ENCODE data around the gene GAB4.

The GAB4 gene

GRCh38 chr22:16960220-16960883 lies 47.7 kb downstream of the GAB4 start:
- DNase-seq (ENCODE audit: insufficient read length, low spot score), result no peak
- no peak for FAIRE-seq
- TF ChIP-seq SPI1 (IDR thresholded peaks at IDR 0.05; ENCODE audit: low read depth, low read length) (no peak), POLR2A (IDR thresholded peaks at IDR 0.05; ENCODE audit: low read depth, low read length) (no peak), POU2F2 (IDR thresholded peaks at IDR 0.05; ENCODE audit: low read depth, low read length) (no peak), TAF1 (IDR thresholded peaks at IDR 0.05; ENCODE audit: low read depth, low read length) (no peak), PAX5 (IDR thresholded peaks at IDR 0.05; ENCODE audit: insufficient read depth, low read length, severe bottlenecking) (no peak), POLR2AphosphoS5 (IDR thresholded peaks at IDR 0.05; ENCODE audit: low read depth, low read length) (no peak)

GRCh38 chr22:16959345-16959930 lies 48.6 kb downstream of the GAB4 start:
- DNase-seq (ENCODE audit: insufficient read length, low spot score), result no peak
- TF ChIP-seq POU2F2 (IDR thresholded peaks at IDR 0.05; ENCODE audit: low read depth, low read length) (no peak), POLR2AphosphoS5 (IDR thresholded peaks at IDR 0.05; ENCODE audit: low read depth, low read length) (no peak), PAX5 (IDR thresholded peaks at IDR 0.05; ENCODE audit: insufficient read depth, low read length, severe bottlenecking) (no peak), TAF1 (IDR thresholded peaks at IDR 0.05; ENCODE audit: low read depth, low read length) (no peak), POLR2A (IDR thresholded peaks at IDR 0.05; ENCODE audit: low read depth, low read length) (no peak), SPI1 (IDR thresholded peaks at IDR 0.05; ENCODE audit: low read depth, low read length) (no peak)
- FAIRE-seq, result no peak

GRCh38 chr22:16958475-16958874 lies 49.5 kb downstream of the GAB4 start:
- FAIRE-seq, result no peak

GRCh38 chr22:16957781-16958180 lies 50.2 kb downstream of the GAB4 start:
- FAIRE-seq (no peak), DNase-seq (ENCODE audit: insufficient read length, low spot score) (no peak)
- no peak for TF ChIP-seq POU2F2 (IDR thresholded peaks at IDR 0.05; ENCODE audit: low read depth, low read length)
- no peak for TF ChIP-seq PAX5 (IDR thresholded peaks at IDR 0.05; ENCODE audit: insufficient read depth, low read length, severe bottlenecking)
- no peak for TF ChIP-seq TAF1 (IDR thresholded peaks at IDR 0.05; ENCODE audit: low read depth, low read length)
- no peak for TF ChIP-seq SPI1 (IDR thresholded peaks at IDR 0.05; ENCODE audit: low read depth, low read length)
- no peak for TF ChIP-seq POLR2AphosphoS5 (IDR thresholded peaks at IDR 0.05; ENCODE audit: low read depth, low read length)

More at GRCh38 chr22:16958475-16958874, 49.5 kb downstream of the GAB4 start:
- TF ChIP-seq PAX5 (IDR thresholded peaks at IDR 0.05; ENCODE audit: insufficient read depth, low read length, severe bottlenecking) (no peak), TAF1 (IDR thresholded peaks at IDR 0.05; ENCODE audit: low read depth, low read length) (no peak), POU2F2 (IDR thresholded peaks at IDR 0.05; ENCODE audit: low read depth, low read length) (no peak), POLR2AphosphoS5 (IDR thresholded peaks at IDR 0.05; ENCODE audit: low read depth, low read length) (no peak), POLR2A (IDR thresholded peaks at IDR 0.05; ENCODE audit: low read depth, low read length) (no peak), SPI1 (IDR thresholded peaks at IDR 0.05; ENCODE audit: low read depth, low read length) (no peak)
- DNase-seq (ENCODE audit: insufficient read length, low spot score), result no peak

GRCh38 chr22:16956290-16956689 lies 51.7 kb downstream of the GAB4 start:
- no peak for DNase-seq (ENCODE audit: insufficient read length, low spot score)
- FAIRE-seq, result no peak
- TF ChIP-seq POU2F2 (IDR thresholded peaks at IDR 0.05; ENCODE audit: low read depth, low read length) (no peak), POLR2AphosphoS5 (IDR thresholded peaks at IDR 0.05; ENCODE audit: low read depth, low read length) (no peak), PAX5 (IDR thresholded peaks at IDR 0.05; ENCODE audit: insufficient read depth, low read length, severe bottlenecking) (no peak), TAF1 (IDR thresholded peaks at IDR 0.05; ENCODE audit: low read depth, low read length) (no peak)

GRCh38 chr22:16955678-16956210 lies 52.3 kb downstream of the GAB4 start:
- DNase-seq (ENCODE audit: insufficient read length, low spot score) (no peak), FAIRE-seq (no peak)
- TF ChIP-seq SPI1 (IDR thresholded peaks at IDR 0.05; ENCODE audit: low read depth, low read length) (no peak), TAF1 (IDR thresholded peaks at IDR 0.05; ENCODE audit: low read depth, low read length) (no peak), POLR2AphosphoS5 (IDR thresholded peaks at IDR 0.05; ENCODE audit: low read depth, low read length) (no peak), PAX5 (IDR thresholded peaks at IDR 0.05; ENCODE audit: insufficient read depth, low read length, severe bottlenecking) (no peak), POU2F2 (IDR thresholded peaks at IDR 0.05; ENCODE audit: low read depth, low read length) (no peak), POLR2A (IDR thresholded peaks at IDR 0.05; ENCODE audit: low read depth, low read length) (no peak)

- DNase-seq (ENCODE audit: insufficient read length, low spot score), result no peak
- TF ChIP-seq POLR2AphosphoS5 (IDR thresholded peaks at IDR 0.05; ENCODE audit: low read depth, low read length), result no peak
- no peak for TF ChIP-seq TAF1 (IDR thresholded peaks at IDR 0.05; ENCODE audit: low read depth, low read length)
- no peak for TF ChIP-seq POU2F2 (IDR thresholded peaks at IDR 0.05; ENCODE audit: low read depth, low read length)
- no peak for TF ChIP-seq SPI1 (IDR thresholded peaks at IDR 0.05; ENCODE audit: low read depth, low read length)
- no peak for TF ChIP-seq POLR2A (IDR thresholded peaks at IDR 0.05; ENCODE audit: low read depth, low read length)
- TF ChIP-seq PAX5 (IDR thresholded peaks at IDR 0.05; ENCODE audit: insufficient read depth, low read length, severe bottlenecking), result no peak
- FAIRE-seq, result no peak
Observed at GRCh38 chr22:16955081-16955480, 52.9 kb downstream of the GAB4 start.

GRCh38 chr22:16954060-16954403 lies 54.0 kb downstream of the GAB4 start:
- DNase-seq (ENCODE audit: insufficient read length, low spot score) (no peak), FAIRE-seq (no peak)
- TF ChIP-seq POU2F2 (IDR thresholded peaks at IDR 0.05; ENCODE audit: low read depth, low read length) (no peak), TAF1 (IDR thresholded peaks at IDR 0.05; ENCODE audit: low read depth, low read length) (no peak), POLR2A (IDR thresholded peaks at IDR 0.05; ENCODE audit: low read depth, low read length) (no peak), PAX5 (IDR thresholded peaks at IDR 0.05; ENCODE audit: insufficient read depth, low read length, severe bottlenecking) (no peak), POLR2AphosphoS5 (IDR thresholded peaks at IDR 0.05; ENCODE audit: low read depth, low read length) (no peak), SPI1 (IDR thresholded peaks at IDR 0.05; ENCODE audit: low read depth, low read length) (no peak)

- DNase-seq (ENCODE audit: insufficient read length, low spot score) (no peak), FAIRE-seq (no peak)
- no peak for TF ChIP-seq POU2F2 (IDR thresholded peaks at IDR 0.05; ENCODE audit: low read depth, low read length)
- no peak for TF ChIP-seq POLR2A (IDR thresholded peaks at IDR 0.05; ENCODE audit: low read depth, low read length)
- no peak for TF ChIP-seq TAF1 (IDR thresholded peaks at IDR 0.05; ENCODE audit: low read depth, low read length)
- TF ChIP-seq POLR2AphosphoS5 (IDR thresholded peaks at IDR 0.05; ENCODE audit: low read depth, low read length), result no peak
- no peak for TF ChIP-seq SPI1 (IDR thresholded peaks at IDR 0.05; ENCODE audit: low read depth, low read length)
- TF ChIP-seq PAX5 (IDR thresholded peaks at IDR 0.05; ENCODE audit: insufficient read depth, low read length, severe bottlenecking), result no peak
Observed at GRCh38 chr22:16953206-16954059, 54.6 kb downstream of the GAB4 start.

All from GM12891 (cell line).